Activated T-helper 9 cell treated with anti-CD3 and anti-CD28 coated beads, Interleukin-2, amount 50 U/mL, for 16 hours (primary cell): ENCODE data around the gene CHRM4.

Experiments
- DNase-seq: peaks from one replicate; pipeline ENCODE4 v3.0.0-alpha.2; 2020; ENCODE audit warnings: low read depth

CHRM4 gene

GRCh38 chr11:46402957-46403902 lies 11.7 kb upstream of the CHRM4 start:
- DNase-seq = no peak

GRCh38 chr11:46397526-46397925 lies 6.0 kb upstream of the CHRM4 start:
- DNase-seq = no peak

GRCh38 chr11:46393759-46394158 lies 2.2 kb upstream of the CHRM4 start:
- DNase-seq = no peak

- DNase-seq = no peak
These were observed 1.6 kb upstream of the CHRM4 start for GRCh38 chr11:46393231-46393616.

DNA sequence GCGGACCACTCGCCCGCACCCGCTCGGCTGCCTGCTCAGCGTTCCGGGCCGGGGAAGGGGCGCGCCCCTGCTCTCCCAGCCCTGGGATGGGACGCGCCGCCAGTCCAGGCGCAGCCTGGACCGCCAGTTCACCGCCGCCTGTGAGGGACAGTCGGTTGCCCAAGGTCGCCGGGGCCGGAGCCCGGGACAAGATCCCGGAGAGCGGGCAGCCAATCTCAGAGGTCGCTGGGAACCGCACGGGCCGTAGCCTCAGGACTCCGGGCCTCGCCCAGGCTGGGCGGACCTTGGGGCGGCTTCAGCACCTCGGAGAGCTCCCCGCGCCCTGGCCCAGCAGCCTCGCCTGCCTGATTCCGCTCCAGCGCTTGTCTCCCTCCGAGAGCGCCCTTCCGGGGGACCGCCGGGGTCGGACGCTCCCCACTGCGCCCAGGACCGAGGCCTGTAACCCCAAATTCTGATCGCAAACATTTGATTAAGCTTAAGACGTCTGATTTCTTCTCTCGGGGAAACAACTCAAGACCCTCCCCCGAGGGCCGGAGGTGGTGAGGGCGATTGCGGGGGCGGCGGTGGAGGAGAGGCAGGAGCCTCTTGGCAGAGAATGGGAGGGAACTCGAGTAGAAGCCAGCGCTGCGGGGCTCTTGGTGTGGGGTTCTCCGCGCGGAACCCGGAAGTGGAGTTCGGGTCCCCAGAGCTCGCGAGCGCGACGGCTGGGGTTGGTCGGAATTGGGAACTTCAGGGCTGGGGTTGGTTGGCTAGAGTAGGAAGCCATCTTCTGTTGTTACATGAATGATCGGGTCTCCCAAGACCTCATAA lies 1.1 kb upstream of the CHRM4 start:
- DNase-seq = peak; percentile 57

DNA sequence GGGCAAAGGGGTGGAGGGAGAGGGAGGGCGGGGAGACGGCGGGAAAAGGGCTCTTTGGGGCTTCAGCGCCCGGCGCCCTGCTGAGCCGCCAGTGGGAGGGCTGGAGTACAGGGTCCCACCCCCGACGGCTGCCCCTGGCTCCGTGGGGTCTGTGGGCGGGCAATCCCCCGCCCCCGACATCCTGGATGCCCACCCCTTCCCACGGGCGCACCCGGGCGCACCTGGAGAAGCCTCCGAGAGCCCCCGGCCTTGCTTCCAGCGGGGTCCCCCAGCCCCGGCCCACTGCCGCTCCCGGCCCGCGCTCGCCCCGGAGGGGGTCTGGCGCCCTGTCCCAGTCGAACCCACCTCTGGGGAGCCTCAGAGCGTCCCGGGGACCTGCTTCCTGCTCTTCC lies 394 bp downstream of the CHRM4 start:
- DNase-seq = no peak

DNA sequence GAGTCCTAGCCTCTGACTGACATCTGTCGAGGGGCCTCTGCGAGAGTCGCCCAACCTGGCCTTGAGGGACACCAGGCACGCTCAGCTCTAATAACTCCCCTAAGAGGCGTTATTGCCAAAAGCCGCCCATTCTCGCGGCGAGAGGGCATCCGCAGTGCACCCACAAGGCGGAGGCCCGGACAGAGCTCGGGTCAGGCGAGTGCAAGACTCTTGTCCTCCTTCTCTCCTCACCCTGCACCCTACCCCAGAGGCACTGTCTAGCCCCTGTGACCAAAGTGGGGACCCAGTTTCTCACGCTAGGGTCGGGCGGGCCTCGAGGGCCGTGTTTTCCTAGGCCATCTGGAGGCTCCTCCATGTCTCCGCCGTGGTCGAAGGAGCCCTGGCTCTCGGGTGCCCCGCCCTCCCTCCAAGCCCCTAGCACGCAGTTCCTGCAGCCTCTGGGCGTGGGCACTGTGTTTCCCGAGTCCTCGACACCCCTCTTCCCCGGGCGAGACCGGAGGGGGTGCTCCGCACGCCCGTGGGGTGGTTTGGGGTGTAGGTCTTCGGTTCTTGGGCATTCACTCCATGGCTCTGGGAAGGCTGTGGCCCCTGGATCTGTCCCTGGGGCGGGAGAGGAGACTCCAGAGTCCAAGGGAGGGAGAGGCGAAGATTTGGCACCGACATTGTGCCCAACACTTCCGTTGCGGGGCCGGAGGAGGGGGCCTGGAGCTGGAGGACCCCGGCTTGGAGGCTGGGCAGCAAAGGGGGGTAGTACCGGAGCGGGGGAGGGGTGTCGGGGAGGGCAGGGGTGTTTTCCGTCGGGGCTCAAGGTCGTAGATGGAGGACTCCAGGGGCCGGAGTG lies 1.0 kb downstream of the CHRM4 start:
- no peak for DNase-seq

- no peak for DNase-seq
These were observed 1.9 kb downstream of the CHRM4 start for GRCh38 chr11:46389450-46390330.

DNA sequence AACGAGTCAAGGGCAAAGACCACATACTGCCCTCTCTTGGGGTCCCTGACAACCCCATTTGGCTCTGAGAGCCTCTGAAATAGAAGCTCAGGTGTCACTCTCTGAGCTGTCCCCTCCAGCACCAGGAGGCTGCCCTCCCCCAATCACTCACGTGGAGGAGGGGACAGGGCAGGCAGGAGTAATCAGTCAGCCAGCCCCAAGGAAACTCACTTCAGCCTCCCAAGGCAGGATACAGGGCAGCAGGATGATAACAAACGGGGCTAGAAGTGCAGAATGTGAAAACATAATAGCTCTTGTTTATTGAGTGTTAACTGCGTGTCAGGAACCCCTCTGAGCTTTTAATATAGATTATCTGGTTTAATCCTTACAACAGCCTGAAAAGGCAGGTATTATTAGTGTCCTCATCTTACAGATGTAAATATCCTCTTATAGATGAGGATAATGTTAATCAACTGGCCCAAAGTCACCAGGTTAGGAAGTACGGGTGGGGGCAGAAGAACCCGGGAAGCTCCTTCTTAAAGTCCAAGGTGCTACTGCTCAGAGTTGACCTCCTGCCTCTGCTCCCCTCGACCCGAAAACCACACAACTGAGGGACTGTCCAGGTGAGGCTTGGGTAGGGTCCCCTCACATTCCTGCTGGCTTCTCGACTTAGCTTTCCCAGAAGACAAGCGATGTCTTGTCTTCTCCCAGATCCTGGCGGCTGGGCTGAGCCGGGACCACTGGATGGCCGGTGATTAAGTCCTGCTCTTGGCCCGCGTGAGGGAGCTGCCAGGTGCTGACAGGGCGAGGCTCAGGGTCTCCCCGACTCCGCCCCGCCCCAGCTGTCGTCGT lies 2.7 kb downstream of the CHRM4 start:
- DNase-seq = no peak

- no peak for DNase-seq
These were observed 3.5 kb downstream of the CHRM4 start for GRCh38 chr11:46387919-46388618.

DNA sequence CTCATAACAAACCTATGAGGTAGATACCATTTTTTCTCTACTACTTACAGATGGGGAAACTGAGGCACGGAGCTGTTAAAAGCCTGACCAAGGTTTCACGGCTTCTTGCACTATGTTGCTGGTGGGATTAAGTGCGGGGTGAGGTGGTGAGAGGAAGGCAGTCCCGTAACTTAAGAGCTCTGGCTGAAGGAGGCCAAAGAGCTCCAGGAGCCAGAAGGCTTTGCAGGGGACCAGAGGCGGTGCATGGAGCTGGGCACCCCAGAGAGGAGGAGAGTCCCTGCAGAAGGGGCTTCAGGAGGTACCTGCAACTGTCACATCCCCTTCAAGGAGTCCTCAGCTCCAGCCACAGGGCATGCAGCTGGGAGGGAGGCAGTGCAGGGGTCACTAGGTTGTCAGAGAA lies 4.1 kb downstream of the CHRM4 start:
- no peak for DNase-seq

DNA sequence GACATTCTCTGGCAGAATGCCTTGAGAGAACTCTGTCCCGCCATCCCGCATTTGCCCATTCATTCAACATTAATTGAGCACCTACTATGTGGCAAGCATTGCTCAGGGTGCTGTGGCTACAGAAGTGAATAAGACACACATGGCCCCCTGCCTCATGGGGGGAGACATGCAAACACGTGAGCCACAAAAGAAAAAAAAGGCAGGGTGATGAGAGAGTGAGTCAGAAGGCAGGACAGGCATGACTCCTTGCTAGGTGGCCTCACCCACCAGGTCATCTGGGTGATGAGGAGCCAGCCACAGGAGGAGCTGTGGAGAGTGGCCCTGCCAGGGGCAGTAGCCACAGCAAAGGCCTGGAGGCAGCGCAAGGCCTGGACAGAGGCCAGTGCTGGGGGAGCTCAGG lies 4.9 kb downstream of the CHRM4 start:
- DNase-seq = no peak

DNA sequence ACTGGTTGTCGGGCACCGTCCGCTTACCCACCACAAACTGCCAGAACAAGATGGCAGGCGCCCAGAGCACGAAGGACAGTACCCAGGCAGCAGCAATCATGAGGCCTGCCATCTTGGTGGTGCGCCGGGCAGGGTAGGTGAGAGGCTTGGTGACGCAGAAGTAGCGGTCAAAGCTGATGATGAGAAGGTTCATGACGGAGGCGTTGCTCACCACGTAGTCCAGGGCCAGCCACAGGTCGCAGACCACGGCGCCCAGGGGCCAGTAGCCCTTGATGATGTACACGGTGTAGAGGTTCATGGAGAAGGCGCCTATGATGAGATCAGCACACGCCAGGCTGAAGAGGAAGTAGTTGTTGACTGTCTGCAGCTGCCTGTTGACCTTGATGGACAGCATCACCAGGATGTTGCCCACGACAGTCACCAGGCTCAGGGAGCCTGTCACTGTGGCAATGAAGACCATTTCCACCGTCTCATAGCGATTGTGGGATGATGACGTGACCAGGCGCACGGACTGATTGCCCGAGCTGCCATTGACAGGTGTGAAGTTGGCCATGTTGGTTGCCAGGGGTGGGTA lies 5.5 kb downstream of the CHRM4 start:
- no peak for DNase-seq

- no peak for DNase-seq
These were observed 6.2 kb downstream of the CHRM4 start for GRCh38 chr11:46385169-46386004.

DNA sequence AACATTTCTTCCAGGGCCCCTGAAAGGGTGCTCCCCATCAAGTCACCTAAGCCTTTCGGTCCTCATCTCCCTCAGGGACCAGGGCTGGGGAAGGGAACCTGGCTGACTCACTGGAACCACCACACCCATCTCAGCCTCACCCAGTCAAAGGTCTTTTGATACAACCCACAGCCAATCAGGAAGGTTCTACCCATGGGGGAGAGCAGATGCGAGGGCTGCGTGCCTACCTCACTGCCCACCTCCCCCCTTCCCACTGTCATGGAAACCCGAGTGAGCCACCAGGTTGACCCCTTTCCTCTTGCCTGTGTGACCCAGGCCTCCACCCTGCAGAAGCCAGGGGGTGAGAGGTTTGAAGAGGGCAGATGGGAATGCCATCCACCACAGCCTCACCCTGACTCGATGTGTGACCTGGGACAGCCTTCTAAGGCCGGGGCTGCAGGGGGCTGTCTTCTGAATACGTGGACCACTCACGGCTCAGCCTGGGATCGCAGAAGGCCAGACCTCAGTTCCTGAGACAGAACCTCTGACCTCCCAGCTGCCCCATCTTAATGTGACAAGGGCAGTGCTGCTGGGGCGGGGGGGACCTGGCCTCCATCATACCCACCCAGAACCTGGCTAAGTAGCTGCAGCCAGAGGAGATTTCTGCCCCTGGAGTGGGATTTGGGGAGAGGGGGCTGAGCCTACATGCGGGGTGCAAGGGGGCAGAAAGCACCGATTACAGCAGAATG lies 7.4 kb downstream of the CHRM4 start:
- no peak for DNase-seq

GRCh38 chr11:46383404-46383758 lies 8.2 kb downstream of the CHRM4 start:
- DNase-seq = no peak

- no peak for DNase-seq
These were observed 8.8 kb downstream of the CHRM4 start for GRCh38 chr11:46382646-46383403.
